Activated CD8-positive, alpha-beta memory T cell treated with anti-CD3 and anti-CD28 coated beads, Interleukin-2, amount 50 U/mL, for 1 hour (primary cell): ENCODE results near the gene ZNF654.
"Not testable (repeated sequence)": the region's sequence is repeated elsewhere in the genome, so short reads cannot be mapped to it uniquely, and the experiment has no call there.

Source experiments
- DNase-seq: peaks from one replicate; pipeline ENCODE4 v3.0.0-alpha.2; 2020; ENCODE audit errors: extremely low read depth

ZNF654 gene

GRCh38 chr3:88058581-88059379 lies at the start of gene ZNF654, which contains the start of gene CGGBP1:
Gene ZNF654, plus strand, starts transcription at chr3:88059255. Its CDS starts 65 bp downstream, at chr3:88059320.
Gene CGGBP1, minus strand, starts transcription at chr3:88059005. Its CDS starts 3,029 bp downstream, at chr3:88055976.
- DNase-seq: peak; percentile 94

GRCh38 chr3:88010810-88011209 lies 48.2 kb upstream of the ZNF654 start:
- DNase-seq: no peak

GRCh38 chr3:88013592-88013991 lies 45.5 kb upstream of the ZNF654 start:
- no peak for DNase-seq

GRCh38 chr3:88015656-88016055 lies 43.4 kb upstream of the ZNF654 start:
- not testable (repeated sequence) for DNase-seq

- DNase-seq: no peak
Measured at GRCh38 chr3:88019024-88019423, 40.0 kb upstream of the ZNF654 start.

GRCh38 chr3:88025001-88025552 lies 34.0 kb upstream of the ZNF654 start:
- DNase-seq: no peak

GRCh38 chr3:88028876-88029275 lies 30.2 kb upstream of the ZNF654 start:
- no peak for DNase-seq

GRCh38 chr3:88030210-88030609 lies 28.8 kb upstream of the ZNF654 start:
- no peak for DNase-seq

GRCh38 chr3:88031642-88032077 lies 27.4 kb upstream of the ZNF654 start:
- DNase-seq: no peak

GRCh38 chr3:88032245-88032644 lies 26.8 kb upstream of the ZNF654 start:
- DNase-seq: no peak

GRCh38 chr3:88033079-88033478 lies 26.0 kb upstream of the ZNF654 start:
- no peak for DNase-seq

GRCh38 chr3:88033808-88034207 lies 25.2 kb upstream of the ZNF654 start:
- DNase-seq: no peak

- DNase-seq: no peak
Measured at GRCh38 chr3:88034491-88035275, 24.4 kb upstream of the ZNF654 start.

- DNase-seq: no peak
Measured at GRCh38 chr3:88036221-88036620, 22.8 kb upstream of the ZNF654 start.

- DNase-seq: no peak
Measured at GRCh38 chr3:88038566-88038965, 20.5 kb upstream of the ZNF654 start.

GRCh38 chr3:88040529-88040928 lies 18.5 kb upstream of the ZNF654 start:
- no peak for DNase-seq

GRCh38 chr3:88041005-88041404 lies 18.1 kb upstream of the ZNF654 start:
- no peak for DNase-seq

- DNase-seq: no peak
Measured at GRCh38 chr3:88044411-88044810, 14.6 kb upstream of the ZNF654 start.

GRCh38 chr3:88046766-88047165 lies 12.3 kb upstream of the ZNF654 start:
- DNase-seq: no peak

- DNase-seq: no peak
Measured at GRCh38 chr3:88057630-88058305, 1.3 kb upstream of the ZNF654 start.

- DNase-seq: no peak
Measured at GRCh38 chr3:88058306-88058580, 812 bp upstream of the ZNF654 start.
